IPS-18c (cell line): ENCODE results near the gene MRGPRG.
"Not testable (repeated sequence)": the region's sequence is repeated elsewhere in the genome, so short reads cannot be mapped to it uniquely, and the experiment has no call there.

Source experiments
- H3K4me3 ChIP-seq: 2 replicates; pipeline ENCODE4 v1.7.0; 2013; ENCODE audit warnings: low read depth, mild to moderate bottlenecking, low read length, moderate library complexity; ENCODE audit not compliant: insufficient read depth
- H3K9me3 ChIP-seq: one replicate; pipeline ENCODE4 v1.6.1; 2013; ENCODE audit warnings: mild to moderate bottlenecking, low read length, moderate library complexity; ENCODE audit not compliant: control insufficient read depth, insufficient read depth

The MRGPRG gene

GRCh38 chr11:3218483-3219280 is at the start of gene MRGPRG:
Gene MRGPRG, minus strand, starts transcription at chr11:3218813. Its CDS starts 0 bp downstream, at chr11:3218813.
- H3K9me3 ChIP-seq: no peaks in the 10 kb centered on the region
- no peak within 1 kb of the TSS for H3K4me3 ChIP-seq

DNA sequence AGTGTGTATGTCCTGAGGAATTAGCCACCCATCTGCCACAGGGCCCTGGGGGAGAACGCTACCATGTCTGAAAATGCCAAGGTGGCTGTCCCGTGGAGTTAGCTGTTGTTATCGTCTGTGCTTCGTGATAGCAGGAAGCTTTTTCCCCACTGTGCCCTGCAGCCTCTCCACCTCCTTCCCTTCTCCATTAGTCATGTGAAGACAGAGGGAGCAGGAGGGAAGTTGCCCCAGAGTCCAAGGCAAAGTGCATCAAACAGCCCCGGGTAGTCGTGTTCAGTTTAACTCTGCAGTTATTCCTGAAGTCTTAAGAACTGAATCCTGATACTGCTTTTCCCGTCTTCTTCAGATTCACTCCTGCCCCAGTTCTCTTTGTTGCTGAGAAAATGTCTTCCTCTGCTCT is 43.9 kb upstream of the MRGPRG start:
- not testable (repeated sequence) for H3K4me3 ChIP-seq, H3K9me3 ChIP-seq

GRCh38 chr11:3261831-3262230 is 43.2 kb upstream of the MRGPRG start:
- H3K4me3 ChIP-seq, H3K9me3 ChIP-seq: not testable (repeated sequence)

DNA sequence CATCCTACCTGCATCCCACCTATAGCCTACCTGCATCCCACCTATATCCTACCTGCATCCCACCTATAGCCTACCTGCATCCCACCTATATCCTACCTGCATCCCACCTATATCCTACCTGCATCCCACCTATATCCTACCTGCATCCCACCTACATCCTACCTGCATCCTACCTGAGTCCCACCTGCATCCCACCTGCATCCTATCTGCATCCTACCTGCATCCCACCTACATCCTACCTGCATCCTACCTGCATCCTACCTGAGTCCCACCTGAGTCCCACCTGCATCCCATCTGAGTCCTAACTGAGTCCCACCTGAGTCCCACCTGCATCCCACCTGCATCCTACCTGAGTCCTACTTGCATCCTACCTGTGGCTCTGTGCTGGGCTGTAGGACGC is 38.9 kb upstream of the MRGPRG start:
- not testable (repeated sequence) for H3K4me3 ChIP-seq, H3K9me3 ChIP-seq

GRCh38 chr11:3255241-3255640 is 36.6 kb upstream of the MRGPRG start:
- H3K4me3 ChIP-seq, H3K9me3 ChIP-seq: not testable (repeated sequence)

GRCh38 chr11:3254773-3255172 is 36.2 kb upstream of the MRGPRG start:
- H3K9me3 ChIP-seq, H3K4me3 ChIP-seq: not testable (repeated sequence)

DNA sequence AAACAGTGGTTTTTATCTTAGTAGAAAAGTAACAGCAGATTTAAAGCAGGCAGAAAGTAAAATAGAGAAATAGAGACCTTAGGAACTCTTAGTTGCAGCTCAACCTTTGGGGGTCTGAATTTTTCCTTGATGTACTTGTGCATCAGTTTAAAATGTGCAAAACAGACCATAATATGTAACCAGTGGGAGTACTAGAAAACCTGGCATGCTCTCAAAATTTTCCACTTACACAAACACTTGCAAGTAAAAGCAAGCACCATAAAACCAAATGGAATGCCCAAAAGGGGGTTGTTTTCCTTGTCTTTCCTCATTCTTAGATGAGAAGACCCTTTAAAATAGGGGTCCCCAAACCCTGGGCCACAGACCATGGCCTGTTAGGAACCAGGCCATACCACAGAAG is 26.5 kb upstream of the MRGPRG start:
- peaks cover 4% of the 10 kb centered on the region for H3K9me3 ChIP-seq
- H3K4me3 ChIP-seq: no peak overlapping the region

GRCh38 chr11:3243880-3244279 is 25.3 kb upstream of the MRGPRG start:
- peaks cover 4% of the 10 kb centered on the region for H3K9me3 ChIP-seq
- no peak overlapping the region for H3K4me3 ChIP-seq

GRCh38 chr11:3237119-3237518 is 18.5 kb upstream of the MRGPRG start:
- Histone ChIP-seq H3K4me3 (no peak overlapping the region), H3K9me3 (peaks cover 2% of the 10 kb centered on the region)

GRCh38 chr11:3234846-3235245 is 16.2 kb upstream of the MRGPRG start:
- peaks cover 2% of the 10 kb centered on the region for H3K9me3 ChIP-seq
- H3K4me3 ChIP-seq: no peak overlapping the region

DNA sequence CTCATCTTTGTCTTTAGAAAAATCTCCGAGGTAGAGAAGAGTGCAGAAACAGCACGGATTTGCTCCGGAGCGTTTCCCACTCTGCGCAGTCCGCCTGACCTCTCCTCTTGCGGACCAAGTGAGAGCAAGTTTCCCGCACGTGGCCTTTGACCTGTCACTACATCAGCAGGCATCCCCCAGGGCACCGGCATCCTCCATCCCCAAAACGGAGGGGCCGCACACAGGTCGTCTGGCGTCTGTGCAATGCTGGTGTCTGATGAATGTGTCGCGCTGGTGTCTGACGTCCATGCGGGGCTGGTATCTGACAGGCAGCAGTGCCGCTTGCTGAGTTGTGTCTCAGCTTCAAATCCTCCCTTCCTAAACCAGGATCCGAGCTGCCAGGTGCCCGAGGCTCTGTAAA is 14.3 kb upstream of the MRGPRG start:
- Histone ChIP-seq H3K4me3 (no peak overlapping the region), H3K9me3 (peaks cover 2% of the 10 kb centered on the region)

GRCh38 chr11:3231851-3232744 is 13.5 kb upstream of the MRGPRG start, which contains the start of gene MRGPRE:
Gene MRGPRE, minus strand, starts transcription at chr11:3232417. Its CDS starts 3,618 bp downstream, at chr11:3228799.
- H3K4me3 ChIP-seq: no peak within 1 kb of the TSS
- H3K9me3 ChIP-seq: peaks cover 2% of the 10 kb centered on the region

- Histone ChIP-seq H3K9me3 (peaks cover 2% of the 10 kb centered on the region), H3K4me3 (no peak overlapping the region)
Observed at GRCh38 chr11:3231550-3231850, 12.9 kb upstream of the MRGPRG start.

DNA sequence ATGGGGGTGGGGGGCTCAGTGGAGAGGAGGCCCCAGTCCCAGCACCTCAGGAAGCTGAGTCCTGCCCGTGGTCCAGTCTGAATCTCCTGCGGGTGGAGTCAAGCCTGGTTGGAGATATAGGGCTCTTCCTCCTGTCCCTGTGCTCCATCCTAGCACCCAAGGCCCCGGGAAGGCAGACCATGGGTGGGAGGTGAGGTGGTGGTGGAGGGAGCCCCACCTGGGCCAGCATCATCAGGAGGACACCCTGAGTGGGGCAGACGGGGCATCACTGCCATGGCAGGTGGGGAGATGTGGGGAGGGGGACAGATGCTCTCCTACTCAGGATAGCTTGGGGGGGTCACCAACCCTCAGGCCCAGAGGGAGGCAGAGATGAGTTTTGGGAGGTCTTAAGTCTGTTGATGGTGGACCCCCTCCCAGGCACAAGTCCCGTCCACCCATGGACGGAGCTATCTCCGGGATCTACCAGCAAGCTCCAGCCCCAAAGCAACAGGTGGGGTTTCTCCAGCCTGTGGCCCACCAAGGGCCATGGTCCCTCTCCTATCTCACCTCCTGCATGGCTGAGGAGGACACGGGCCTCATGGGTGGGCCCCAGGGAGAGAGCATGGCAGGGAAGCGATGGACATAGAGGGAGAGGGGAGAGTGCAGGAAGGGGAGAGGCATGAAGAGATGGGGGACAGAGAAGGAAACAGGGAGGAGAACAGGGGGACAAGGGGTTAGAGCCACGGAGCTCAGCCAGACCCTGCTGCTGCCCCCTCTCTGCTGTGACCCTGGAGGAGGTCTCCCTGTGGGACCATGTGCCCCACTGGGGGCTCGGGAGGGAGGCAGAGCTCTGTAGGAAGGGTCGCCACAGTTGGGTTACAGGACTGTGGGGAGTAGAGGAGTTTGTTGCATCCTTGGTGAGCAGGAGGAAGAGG is 12.3 kb upstream of the MRGPRG start:
- no peak overlapping the region for H3K4me3 ChIP-seq
- H3K9me3 ChIP-seq: peaks cover 4% of the 10 kb centered on the region

DNA sequence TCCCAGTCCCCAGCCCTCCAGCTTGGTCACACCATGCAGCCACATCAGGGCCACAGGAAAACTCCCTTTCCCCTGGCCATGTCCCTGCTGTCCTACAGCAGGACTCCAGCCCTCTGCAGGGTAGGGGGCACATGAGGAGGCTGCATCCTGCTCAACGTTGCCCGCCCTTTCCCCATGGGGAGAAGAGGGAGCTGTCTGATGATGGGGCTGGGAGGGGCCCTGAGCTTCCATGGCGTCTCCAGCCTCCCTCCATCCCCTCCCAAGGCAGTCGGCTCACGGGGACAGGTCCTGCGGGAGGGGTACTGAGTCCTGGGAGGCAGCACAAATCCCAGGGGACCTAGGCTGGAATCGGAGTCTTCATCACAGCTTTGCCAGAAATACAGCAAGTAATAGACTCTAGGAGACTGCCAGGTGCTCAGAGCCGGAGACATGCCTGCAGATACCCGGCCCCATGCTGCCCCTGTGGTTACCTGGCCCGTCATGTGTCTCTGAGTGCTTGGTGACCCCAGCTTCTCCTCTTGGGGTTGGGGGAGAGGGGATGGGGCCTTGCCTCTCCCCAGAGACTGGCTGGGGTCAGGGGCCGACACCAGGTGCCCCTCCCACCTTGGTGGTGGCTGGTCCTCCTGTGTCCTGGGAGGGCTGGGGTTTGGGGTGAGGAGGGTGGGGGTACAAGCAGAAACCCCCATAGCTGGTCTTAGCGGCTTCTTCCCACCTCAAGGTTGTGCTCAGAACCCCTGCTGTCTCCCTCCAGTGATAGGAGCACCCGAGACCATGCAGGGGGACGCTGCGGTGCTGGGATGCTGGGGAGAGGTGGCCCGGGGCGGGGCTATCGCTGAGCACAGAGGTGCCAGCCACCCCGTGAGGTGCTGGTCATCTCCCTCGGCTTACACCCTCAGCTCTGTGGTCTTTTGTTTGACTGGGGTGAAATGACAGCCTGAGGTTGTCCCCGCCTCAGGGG is 11.3 kb upstream of the MRGPRG start:
- Histone ChIP-seq H3K4me3 (no peak overlapping the region), H3K9me3 (peaks cover 4% of the 10 kb centered on the region)

DNA sequence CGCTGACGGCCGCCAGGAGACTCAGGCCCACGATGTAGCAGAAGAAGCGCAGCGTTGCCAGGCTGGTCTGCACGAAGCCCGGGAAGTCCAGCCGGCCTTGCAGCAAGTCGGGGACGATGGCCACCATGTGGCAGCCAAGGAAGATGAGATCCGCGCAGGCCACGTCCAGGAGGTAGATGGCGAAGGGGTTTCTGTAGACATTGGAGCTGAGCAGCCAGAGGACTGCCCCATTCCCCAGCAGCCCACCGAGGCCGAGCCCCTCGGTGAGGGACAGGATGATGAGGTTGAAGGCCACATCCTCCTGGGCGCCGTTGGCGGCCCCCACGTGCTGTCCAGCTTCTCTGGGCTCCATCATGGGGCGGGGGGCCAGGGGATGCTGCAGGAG is 9.8 kb upstream of the MRGPRG start:
- peaks cover 2% of the 10 kb centered on the region for H3K9me3 ChIP-seq
- no peak overlapping the region for H3K4me3 ChIP-seq
